GM19239 (cell line): ENCODE measurements around the gene COPS9.
A peak's percentile ranks its signal among the peaks of the same experiment; 100 is the strongest.

Experiments
- DNase-seq: peaks from one replicate; pipeline ENCODE4 v3.0.0; 2011; ENCODE audit warnings: low spot score; ENCODE audit not compliant: insufficient read length
- FAIRE-seq: peaks from 2 replicates; lab custom pipeline; 2011; peaks lifted over from hg19 to GRCh38; lab: Jason Lieb, UNC

COPS9 gene

GRCh38 chr2:240136013-240136670 lies at the start of gene COPS9:
TSS of gene COPS9 (minus strand) at chr2:240136305. CDS start at chr2:240136284, 21 bp downstream.
- DNase-seq (peak; percentile 97), FAIRE-seq (peak; percentile 84)

DNA sequence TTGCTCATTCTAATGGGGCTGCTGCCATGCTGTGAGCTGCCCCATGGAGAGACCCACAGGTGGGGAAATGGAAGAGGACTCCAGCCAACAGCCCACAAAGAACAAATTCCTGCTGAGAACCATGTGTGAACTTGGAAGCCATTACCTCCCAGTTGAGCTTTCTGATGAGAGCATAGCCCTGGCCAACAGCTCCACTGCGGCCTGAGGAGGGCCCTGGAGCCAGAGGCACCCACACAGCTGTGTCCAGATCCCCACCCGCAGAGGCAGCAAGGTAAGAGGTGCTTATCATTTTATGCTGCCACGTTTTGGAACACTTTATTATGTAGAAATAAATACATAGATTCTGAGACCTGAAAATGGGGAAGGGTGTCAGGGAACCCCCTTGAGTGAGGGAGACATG lies 48.6 kb upstream of the COPS9 start:
- no peak for FAIRE-seq

DNA sequence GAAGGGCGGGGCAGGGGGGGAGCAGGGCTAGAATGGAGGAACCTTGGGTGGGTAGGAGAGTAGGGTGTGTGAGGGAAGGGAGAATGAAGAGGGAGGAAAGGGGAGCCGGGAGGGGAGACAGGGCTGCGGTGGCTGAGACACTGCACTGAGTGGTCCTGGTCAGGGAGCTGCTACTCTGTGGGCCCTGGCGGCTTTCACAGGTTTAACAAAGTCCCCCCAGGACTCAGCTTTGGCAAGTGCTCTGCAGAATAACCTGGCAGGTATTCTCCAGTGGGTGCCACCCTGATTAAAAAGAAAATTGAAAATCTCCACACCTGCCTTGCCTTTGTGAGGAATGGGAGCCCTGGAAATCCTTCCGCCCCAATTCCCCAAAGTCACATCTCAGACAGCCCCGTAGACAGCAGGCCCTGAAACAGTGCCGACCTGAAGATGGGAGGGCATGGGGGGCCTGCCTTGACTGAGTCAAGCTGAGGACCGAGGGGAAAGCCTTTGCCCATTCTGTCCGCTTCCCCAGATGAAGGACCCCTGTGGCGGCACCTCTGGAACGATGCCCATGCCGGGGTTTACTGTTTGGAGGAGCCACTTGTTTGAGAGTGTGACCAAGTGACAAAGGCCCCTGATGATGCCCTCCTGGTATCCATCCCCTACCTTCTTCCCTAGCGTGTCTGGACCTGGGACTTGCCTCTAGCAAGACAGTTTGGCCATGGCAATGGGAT lies 47.9 kb upstream of the COPS9 start:
- FAIRE-seq (no peak), DNase-seq (no peak)

More for the DNA sequence above, 48.6 kb upstream of the COPS9 start:
- no peak for DNase-seq

DNA sequence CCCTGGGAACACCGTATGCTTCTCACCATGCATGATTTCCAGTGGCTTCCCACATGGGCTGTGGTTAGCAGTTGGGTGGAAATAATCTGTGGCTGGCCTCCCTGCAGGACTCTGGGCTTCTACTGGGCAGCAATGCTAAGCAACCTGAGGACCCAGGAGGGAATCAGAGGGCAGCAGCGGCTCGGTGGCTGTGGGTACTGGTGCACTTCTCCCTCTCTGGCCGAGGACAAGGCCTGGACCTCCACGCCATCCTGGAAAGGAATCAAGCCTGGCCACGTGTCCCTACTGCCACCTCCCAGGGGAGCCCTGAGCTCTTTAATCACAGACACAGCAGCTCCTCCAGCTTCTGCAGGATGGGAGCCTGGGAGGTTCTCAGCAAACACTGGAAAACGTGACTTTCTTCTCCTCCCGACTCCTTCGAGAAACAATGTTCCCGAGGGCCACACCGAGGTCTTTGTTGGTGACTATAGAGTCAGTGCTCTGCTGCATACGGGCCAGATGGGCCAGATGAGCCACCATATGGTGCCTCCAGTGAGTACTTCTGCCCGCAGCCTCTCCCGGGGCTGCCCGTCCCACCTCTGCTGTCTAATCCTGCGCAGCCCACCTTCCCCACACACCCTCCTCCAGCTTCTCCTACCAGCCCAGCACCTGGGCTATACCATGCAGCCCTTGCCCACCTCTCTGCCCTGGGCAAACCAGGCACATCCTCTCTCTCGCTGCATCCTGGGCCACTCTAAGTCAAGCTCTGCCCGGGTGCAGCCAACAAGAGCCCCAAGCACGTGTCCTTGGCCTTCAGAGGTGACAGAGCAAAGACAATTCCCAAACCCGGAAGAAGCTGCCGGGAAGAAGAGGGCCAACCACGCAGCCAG lies 47.1 kb upstream of the COPS9 start:
- no peak for FAIRE-seq
- DNase-seq: no peak

GRCh38 chr2:240182476-240182875 lies 46.4 kb upstream of the COPS9 start:
- FAIRE-seq (no peak), DNase-seq (no peak)

GRCh38 chr2:240182001-240182400 lies 45.9 kb upstream of the COPS9 start:
- no peak for FAIRE-seq
- no peak for DNase-seq

DNA sequence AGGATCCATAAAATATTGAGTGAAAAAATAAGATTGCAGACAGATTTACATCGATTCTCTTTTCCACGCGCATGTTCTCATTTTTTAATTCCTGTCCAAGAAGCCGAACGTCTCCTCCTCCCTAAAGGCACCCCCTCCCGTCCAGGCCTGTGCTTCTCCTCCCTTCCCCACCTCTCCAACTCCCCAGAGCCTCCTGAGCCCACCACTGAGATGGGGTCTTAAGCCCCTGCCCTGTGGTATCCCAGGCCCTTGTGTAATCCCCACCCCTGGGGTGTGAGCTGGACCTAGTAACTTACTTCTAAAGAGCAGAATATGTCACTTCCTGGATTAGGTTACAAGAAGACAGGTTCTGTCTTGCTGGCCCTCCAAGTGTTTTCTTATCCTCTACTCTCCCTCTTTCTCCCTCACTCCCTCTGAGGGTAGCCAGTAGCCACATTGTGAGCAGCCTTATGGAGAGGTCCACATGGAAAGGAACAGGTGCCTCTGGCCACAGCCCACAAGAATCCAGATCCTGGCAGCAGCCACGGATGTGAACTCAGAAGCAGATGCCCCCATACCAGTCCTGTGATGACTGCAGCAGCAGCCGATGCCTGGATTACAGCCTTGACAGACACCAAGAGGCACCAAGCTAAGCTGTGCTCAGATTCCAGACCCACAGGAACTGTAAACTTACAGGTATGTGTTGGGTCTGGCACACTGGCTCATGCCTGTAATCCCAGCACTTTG lies 44.0 kb upstream of the COPS9 start:
- FAIRE-seq: no peak
- no peak for DNase-seq

GRCh38 chr2:240179186-240179815 lies 43.2 kb upstream of the COPS9 start:
- FAIRE-seq: no peak
- DNase-seq: no peak

DNA sequence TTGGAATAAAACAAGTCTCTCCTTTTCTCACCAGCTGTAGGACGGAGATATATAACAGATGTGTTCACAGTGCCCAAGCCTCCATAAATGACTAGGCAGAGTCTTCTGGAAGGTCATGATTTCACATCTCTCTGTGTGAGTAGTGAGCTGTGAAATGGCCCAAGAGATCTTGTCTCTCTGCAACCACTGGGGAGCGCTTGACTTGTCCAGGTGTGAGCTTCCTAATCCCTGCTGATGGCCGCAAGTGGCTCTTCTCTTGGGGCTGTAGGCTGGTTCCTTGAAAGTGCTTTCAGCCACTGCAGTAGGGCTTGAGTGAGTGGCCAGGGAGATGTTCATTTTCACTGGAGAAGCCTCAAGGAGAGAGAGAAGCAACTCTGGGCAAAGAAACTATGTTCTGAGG lies 42.5 kb upstream of the COPS9 start:
- DNase-seq: no peak

GRCh38 chr2:240174496-240174895 lies 38.4 kb upstream of the COPS9 start:
- DNase-seq: no peak
- no peak for FAIRE-seq

More for the DNA sequence above, 42.5 kb upstream of the COPS9 start:
- FAIRE-seq: no peak

DNA sequence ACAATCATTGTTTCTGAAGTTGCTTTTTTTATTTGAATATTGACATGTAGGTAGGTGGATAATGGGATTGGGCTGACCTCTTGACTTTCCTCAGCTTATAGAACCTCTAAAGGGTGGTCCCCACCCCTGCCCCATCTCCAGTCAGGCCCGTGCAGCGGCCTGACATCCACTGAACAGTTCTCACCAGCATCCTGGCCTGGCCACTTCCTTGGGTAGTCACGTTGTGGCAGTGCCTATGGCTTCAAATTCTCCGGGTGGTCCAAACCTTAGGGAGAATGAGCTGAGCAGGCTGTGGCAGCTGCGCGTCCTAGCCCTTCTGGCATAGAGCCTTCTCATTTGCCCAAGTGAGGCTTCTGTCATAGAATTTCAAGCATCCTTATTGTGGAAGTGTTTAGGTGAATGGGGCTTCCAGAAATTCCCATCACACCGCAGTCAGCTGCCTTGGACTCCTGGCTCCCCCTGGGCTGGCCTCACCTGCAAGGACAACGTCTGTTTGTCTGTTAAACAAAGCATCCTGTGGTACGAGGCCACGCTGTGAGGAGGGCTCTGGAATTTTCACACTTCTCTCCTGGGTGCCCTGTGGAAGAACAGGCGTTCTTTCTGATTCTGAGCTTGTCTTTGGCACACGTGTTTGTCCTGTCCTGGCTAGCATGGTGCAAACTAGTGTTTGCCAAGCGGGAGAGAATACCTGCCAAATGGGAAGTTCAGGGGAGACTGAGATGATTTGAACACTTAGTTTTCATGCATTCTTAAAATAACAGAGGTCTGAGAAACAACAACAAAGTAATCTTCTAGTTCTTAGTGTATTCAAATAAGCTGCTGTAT lies 36.2 kb upstream of the COPS9 start:
- FAIRE-seq: no peak
- no peak for DNase-seq

DNA sequence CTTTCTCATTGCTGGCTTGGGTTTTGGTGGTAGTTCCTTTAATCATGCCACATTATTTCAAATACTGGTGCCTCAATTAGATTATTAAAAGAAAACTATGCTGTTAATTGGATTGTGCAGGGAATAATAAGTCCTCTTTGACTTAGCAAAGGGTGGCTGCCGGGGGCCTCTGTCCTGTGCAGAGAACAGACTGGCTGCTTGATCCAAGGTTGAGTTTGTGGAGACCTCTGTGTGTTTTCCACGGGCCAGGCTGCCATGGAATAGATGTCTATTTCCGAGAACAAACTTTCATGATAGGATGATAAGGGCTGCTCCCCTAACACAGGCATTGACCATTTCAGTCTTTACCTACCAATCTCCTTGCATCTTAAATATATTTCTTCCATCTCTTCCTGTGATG lies 34.8 kb upstream of the COPS9 start:
- DNase-seq (no peak), FAIRE-seq (no peak)

- FAIRE-seq: no peak
- no peak for DNase-seq
Measured at GRCh38 chr2:240170354-240170735, 34.2 kb upstream of the COPS9 start.

DNA sequence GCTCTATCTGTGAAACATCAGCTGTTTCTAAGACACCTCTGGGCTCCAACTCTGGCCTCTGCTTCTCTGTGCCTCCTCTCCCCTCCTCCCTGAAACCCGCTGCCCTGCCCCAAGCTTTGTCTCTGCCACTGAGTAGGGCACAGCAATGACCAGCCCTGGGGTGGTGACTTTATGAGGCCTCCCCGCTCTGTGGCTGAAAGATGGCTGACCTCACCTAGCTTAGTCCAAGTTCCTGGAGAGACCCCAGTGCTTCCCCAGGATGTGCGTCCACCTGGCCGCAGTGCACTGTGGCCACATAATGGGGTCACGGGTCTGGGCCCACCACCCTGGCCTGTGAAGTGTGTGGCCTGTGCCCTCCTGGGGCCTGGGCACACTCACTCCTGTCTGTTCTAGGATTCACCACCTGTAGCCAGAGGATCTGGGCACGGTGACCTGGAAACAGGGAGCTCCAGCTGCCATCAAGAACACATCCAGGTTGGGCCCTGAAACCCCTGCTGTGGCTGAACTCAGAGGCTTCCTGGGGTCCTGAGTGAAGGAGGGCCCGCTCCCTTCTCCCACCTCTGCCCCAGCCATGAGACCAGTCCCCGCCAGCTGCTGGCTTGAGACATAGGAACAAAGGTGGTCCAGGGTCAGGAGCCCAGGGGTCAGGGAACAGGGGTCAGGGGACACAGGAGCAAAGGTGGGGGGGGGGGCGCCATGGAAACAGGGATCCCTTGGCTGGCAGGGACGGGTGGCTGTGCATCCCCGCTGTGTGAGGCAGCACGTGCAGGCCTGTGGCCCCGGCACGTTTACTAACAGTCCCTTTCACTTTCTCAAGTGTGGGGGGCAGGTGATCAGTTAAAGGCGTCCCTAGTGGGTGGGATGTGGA lies 33.6 kb upstream of the COPS9 start:
- no peak for DNase-seq
- no peak for FAIRE-seq

- FAIRE-seq (no peak), DNase-seq (no peak)
Measured at GRCh38 chr2:240168546-240169361, 32.6 kb upstream of the COPS9 start.

DNA sequence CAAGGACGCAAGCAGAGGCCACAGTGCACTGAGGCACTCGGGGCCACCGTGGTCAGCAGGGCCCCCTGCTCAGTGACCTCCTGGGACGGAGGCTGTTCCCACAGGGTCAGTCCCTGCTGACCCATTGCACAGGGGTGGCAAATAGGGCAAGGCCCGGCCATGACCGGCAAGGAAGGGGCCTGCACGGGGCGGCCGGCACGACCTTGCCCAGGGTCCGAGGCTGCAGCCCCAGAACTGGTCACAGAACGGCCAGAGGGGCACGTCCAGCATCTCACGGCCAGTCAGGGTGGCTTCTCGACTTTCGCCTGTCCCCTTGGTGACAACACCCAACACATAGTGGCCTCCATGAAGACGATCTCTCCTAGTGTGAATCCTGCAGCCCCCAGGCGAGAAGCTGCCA lies 31.9 kb upstream of the COPS9 start:
- FAIRE-seq: no peak
- no peak for DNase-seq

GRCh38 chr2:240167588-240167880 lies 31.4 kb upstream of the COPS9 start:
- DNase-seq: no peak
- FAIRE-seq: no peak
